Measurements from ENCODE around the gene EWSR1.
"Not testable (repeated sequence)": the region's sequence is repeated elsewhere in the genome, so short reads cannot be mapped to it uniquely, and the experiment has no call there.

The EWSR1 gene

GRCh38 chr22:29243874-29244446 lies 24.1 kb upstream of the EWSR1 start:
- H3K4me3 ChIP-seq (ENCODE audit: low read depth, low read length): no peak overlapping the region
- DNase-seq (ENCODE audit: low read depth): no peak
- no peak for TF ChIP-seq CTCF (IDR thresholded peaks at IDR 0.05; ENCODE audit: low read depth, low read length, missing control alignments)
- in situ Hi-C loops (cut with HindIII; ENCODE audit: low sequenced_read_pairs): loop anchor here (25.0 kb wide), 1 partner anchor 632 kb away; no protein-coding TSS in a partner anchor

- DNase-seq (ENCODE audit: low read depth): no peak
- no peak for TF ChIP-seq CTCF (IDR thresholded peaks at IDR 0.05; ENCODE audit: low read depth, low read length, missing control alignments)
- in situ Hi-C loops (cut with HindIII; ENCODE audit: low sequenced_read_pairs): loop anchor here (25.0 kb wide), 1 partner anchor 633 kb away; no protein-coding TSS in a partner anchor
- H3K4me3 ChIP-seq (ENCODE audit: low read depth, low read length): no peak overlapping the region
Observed at GRCh38 chr22:29244785-29245625, 23.1 kb upstream of the EWSR1 start.

- peak; percentile 98 for TF ChIP-seq CTCF (IDR thresholded peaks at IDR 0.05; ENCODE audit: low read depth, low read length, missing control alignments)
- no peak overlapping the region for H3K4me3 ChIP-seq (ENCODE audit: low read depth, low read length)
- peak; percentile 37 for DNase-seq (ENCODE audit: low read depth)
- in situ Hi-C loops (cut with HindIII; ENCODE audit: low sequenced_read_pairs): loop anchor here (25.0 kb wide), 1 partner anchor 634 kb away; no protein-coding TSS in a partner anchor
Observed at GRCh38 chr22:29245626-29246385, 22.3 kb upstream of the EWSR1 start.

GRCh38 chr22:29247891-29248290 lies 20.2 kb upstream of the EWSR1 start:
- in situ Hi-C loops (cut with HindIII; ENCODE audit: low sequenced_read_pairs): loop anchor here (25.0 kb wide), 1 partner anchor 636 kb away; no protein-coding TSS in a partner anchor
- not testable (repeated sequence) for H3K4me3 ChIP-seq (ENCODE audit: low read depth, low read length); DNase-seq (ENCODE audit: low read depth)

- TF ChIP-seq CTCF (IDR thresholded peaks at IDR 0.05; ENCODE audit: low read depth, low read length, missing control alignments): no peak
- in situ Hi-C loops (cut with HindIII; ENCODE audit: low sequenced_read_pairs): no loop called here
- no peak overlapping the region for H3K4me3 ChIP-seq (ENCODE audit: low read depth, low read length)
- no peak for DNase-seq (ENCODE audit: low read depth)
Observed at GRCh38 chr22:29251265-29251664, 16.8 kb upstream of the EWSR1 start.

- H3K4me3 ChIP-seq (ENCODE audit: low read depth, low read length): no peak overlapping the region
- in situ Hi-C loops (cut with HindIII; ENCODE audit: low sequenced_read_pairs): no loop called here
- TF ChIP-seq CTCF (IDR thresholded peaks at IDR 0.05; ENCODE audit: low read depth, low read length, missing control alignments): no peak
- no peak for DNase-seq (ENCODE audit: low read depth)
Observed at GRCh38 chr22:29251981-29252911, 15.8 kb upstream of the EWSR1 start.

Data from astrocyte of the cerebellum (primary cell).